Neural progenitor cell (in vitro differentiated cells): ENCODE data around the gene ZNF786. TPM values are rescaled to one million over a fixed set of nuclear protein-coding genes. Genes with fewer than 3 reads are reported as not detected.

Experiments used
- DNase-seq: peaks from one replicate; pipeline ENCODE4 v3.0.0-alpha.2; 2016; ENCODE audit warnings: low spot score
- H2AFZ ChIP-seq: fragments of 200-600 bp; sonication (generic); replicated peaks from 2 replicates; pipeline ENCODE4 v1.6.1; 2016; ENCODE audit warnings: antibody characterized with exemption
- H3F3A ChIP-seq: fragments of 200-600 bp; sonication (generic); 2 replicates; pipeline ENCODE4 v1.6.1; 2016; ENCODE audit warnings: antibody characterized with exemption, low read depth
- H3K27ac ChIP-seq: fragments of 200-600 bp; sonication (generic); 2 replicates; pipeline ENCODE4 v1.5.1; 2016; ENCODE audit warnings: mild to moderate bottlenecking
- H3K27me3 ChIP-seq: fragments of 200-600 bp; sonication (generic); 2 replicates; pipeline ENCODE4 v1.6.1; 2016; ENCODE audit warnings: mild to moderate bottlenecking, moderate library complexity
- H3K36me3 ChIP-seq: fragments of 200-600 bp; sonication (generic); 2 replicates; pipeline ENCODE4 v1.5.1; 2016
- H3K4me1 ChIP-seq: fragments of 200-600 bp; sonication (generic); 2 replicates; pipeline ENCODE4 v1.6.1; 2016; ENCODE audit warnings: mixed run types
- H3K4me2 ChIP-seq: fragments of 200-600 bp; sonication (generic); 2 replicates; pipeline ENCODE4 v1.6.1; 2016
- H3K4me3 ChIP-seq: fragments of 200-600 bp; sonication (generic); 2 replicates; pipeline ENCODE4 v1.5.1; 2016
- H3K79me2 ChIP-seq: fragments of 200-600 bp; sonication (generic); 2 replicates; pipeline ENCODE4 v1.6.1; 2016; ENCODE audit warnings: low read depth
- H3K9ac ChIP-seq: fragments of 200-600 bp; sonication (generic); 2 replicates; pipeline ENCODE4 v1.6.1; 2016
- H3K9me3 ChIP-seq: fragments of 200-600 bp; sonication (generic); 2 replicates; pipeline ENCODE4 v1.5.1; 2016; ENCODE audit warnings: low read depth
- H4K20me1 ChIP-seq: fragments of 200-600 bp; sonication (generic); 2 replicates; pipeline ENCODE4 v1.6.1; 2016; ENCODE audit warnings: low read depth
- H3K27ac Mint-ChIP-seq: 3 replicates; pipeline ENCODE4 v1.8.0; 2021; ENCODE audit warnings: mixed read lengths
- H3K27me3 Mint-ChIP-seq: 2 replicates; pipeline ENCODE4 v1.8.0; 2022; ENCODE audit warnings: low read depth, mild to moderate bottlenecking, inconsistent platforms, moderate library complexity, mixed read lengths; ENCODE audit not compliant: insufficient read depth
- H3K36me3 Mint-ChIP-seq: 3 replicates; pipeline ENCODE4 v1.8.0; 2021; ENCODE audit warnings: mixed read lengths
- H3K4me1 Mint-ChIP-seq: 3 replicates; pipeline ENCODE4 v1.8.0; 2021; ENCODE audit warnings: mixed read lengths
- H3K4me3 Mint-ChIP-seq: 3 replicates; pipeline ENCODE4 v1.8.0; 2021; ENCODE audit warnings: mild to moderate bottlenecking, moderate library complexity, mixed read lengths
- H3K9me3 Mint-ChIP-seq: 3 replicates; pipeline ENCODE4 v1.8.0; 2020; ENCODE audit warnings: mixed read lengths
- EZH2 ChIP-seq: fragments of 200-600 bp; sonication (generic); IDR thresholded peaks from 2 replicates; pipeline ENCODE4 v1.6.1; 2017; ENCODE audit warnings: antibody characterized with exemption, mild to moderate bottlenecking, moderate library complexity
- EZH2phosphoT487 ChIP-seq: fragments of 200-600 bp; sonication (generic); IDR thresholded peaks from 2 replicates; pipeline ENCODE4 v1.6.1; 2017; ENCODE audit warnings: antibody characterized with exemption
- total RNA-seq: library from RNA; depleted of rRNA; stranded (reverse); fragments of >200 nt; gene quantifications from 2 replicates; pipeline ENCODE4 v1.2.3, GENCODE V29; 2015; ENCODE audit warnings: low replicate concordance
- TF ChIP-seq, protein P1 (sequence below): fragments of 200-600 bp; sonication (generic); IDR thresholded peaks from 2 replicates; pipeline ENCODE4 v1.5.1; 2017; ENCODE audit warnings: antibody characterized with exemption, mild to moderate bottlenecking

ZNF786 gene
- total RNA-seq, 1 donor from 2014 or later = 6.3 TPM

DNA sequence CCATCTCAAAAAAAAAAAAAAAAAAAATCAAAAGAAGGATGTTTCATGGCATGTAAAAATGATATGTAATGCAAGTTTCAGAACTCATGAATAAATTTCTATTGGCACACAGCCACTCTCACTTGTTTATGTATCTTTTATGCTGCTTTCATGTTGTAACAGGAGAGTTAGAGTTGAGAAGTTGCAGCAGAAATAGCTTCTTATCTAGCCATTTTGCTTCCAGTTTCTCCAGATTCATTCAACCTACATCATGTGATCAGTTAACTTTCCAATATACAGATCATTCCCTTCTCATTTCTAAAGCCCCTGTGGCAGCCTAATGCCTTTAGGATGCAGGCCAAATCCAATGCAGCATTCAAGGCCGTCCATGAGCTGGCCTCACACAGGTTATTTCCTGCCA lies 30.4 kb downstream of the ZNF786 start:
- no peak overlapping the region for H3K9ac ChIP-seq
- no peaks in the 10 kb centered on the region for H3K4me1 ChIP-seq
- no peaks in the 10 kb centered on the region for H4K20me1 ChIP-seq
- peaks cover 3% of the 10 kb centered on the region for H3K9me3 Mint-ChIP-seq
- H3K36me3 ChIP-seq = no peaks in the 10 kb centered on the region
- no peaks in the 10 kb centered on the region for H3K9me3 ChIP-seq
- H3K27me3 ChIP-seq = no peaks in the 10 kb centered on the region
- no peak overlapping the region for H3K4me2 ChIP-seq
- no peak overlapping the region for H2AFZ ChIP-seq
- H3K27ac Mint-ChIP-seq = peak overlapping the region; percentile 30
- H3F3A ChIP-seq = peaks cover 7% of the 10 kb centered on the region
- no peak overlapping the region for H3K4me3 Mint-ChIP-seq
- no peaks in the 10 kb centered on the region for H3K36me3 Mint-ChIP-seq
- no peaks in the 10 kb centered on the region for H3K27me3 Mint-ChIP-seq
- TF ChIP-seq, protein P1, sequence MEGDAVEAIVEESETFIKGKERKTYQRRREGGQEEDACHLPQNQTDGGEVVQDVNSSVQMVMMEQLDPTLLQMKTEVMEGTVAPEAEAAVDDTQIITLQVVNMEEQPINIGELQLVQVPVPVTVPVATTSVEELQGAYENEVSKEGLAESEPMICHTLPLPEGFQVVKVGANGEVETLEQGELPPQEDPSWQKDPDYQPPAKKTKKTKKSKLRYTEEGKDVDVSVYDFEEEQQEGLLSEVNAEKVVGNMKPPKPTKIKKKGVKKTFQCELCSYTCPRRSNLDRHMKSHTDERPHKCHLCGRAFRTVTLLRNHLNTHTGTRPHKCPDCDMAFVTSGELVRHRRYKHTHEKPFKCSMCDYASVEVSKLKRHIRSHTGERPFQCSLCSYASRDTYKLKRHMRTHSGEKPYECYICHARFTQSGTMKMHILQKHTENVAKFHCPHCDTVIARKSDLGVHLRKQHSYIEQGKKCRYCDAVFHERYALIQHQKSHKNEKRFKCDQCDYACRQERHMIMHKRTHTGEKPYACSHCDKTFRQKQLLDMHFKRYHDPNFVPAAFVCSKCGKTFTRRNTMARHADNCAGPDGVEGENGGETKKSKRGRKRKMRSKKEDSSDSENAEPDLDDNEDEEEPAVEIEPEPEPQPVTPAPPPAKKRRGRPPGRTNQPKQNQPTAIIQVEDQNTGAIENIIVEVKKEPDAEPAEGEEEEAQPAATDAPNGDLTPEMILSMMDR = no peak
- TF ChIP-seq EZH2 (no peak), EZH2phosphoT487 (no peak)
- peaks cover 9% of the 10 kb centered on the region for H3K4me1 Mint-ChIP-seq
- H3K4me3 ChIP-seq = no peak overlapping the region
- H3K79me2 ChIP-seq = no peaks in the 10 kb centered on the region
- H3K27ac ChIP-seq = no peak overlapping the region
- DNase-seq = no peak

DNA sequence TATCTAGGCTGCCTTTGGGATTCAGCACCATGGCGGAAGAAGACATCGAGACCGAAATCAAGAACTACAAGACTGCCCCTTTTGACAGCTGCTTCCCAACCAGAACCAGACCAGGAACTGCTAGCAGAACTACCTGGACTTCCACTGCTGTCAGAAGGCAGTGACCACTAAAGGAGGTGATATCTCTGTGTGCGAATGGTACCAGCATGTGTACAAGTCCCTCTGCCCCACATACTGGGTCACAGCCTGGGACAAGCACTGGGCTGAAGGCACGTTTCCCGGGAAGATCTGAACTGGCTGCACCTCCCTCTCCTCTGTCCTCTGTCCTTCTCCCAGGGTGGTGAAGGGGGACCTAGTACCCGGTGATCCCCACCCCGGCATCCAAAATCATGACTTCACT lies 36.6 kb downstream of the ZNF786 start:
- Histone ChIP-seq H3K36me3 (no peaks in the 10 kb centered on the region), H4K20me1 (no peaks in the 10 kb centered on the region), H3F3A (no peaks in the 10 kb centered on the region), H3K4me2 (no peak overlapping the region), H3K9me3 (no peaks in the 10 kb centered on the region), H3K4me1 (no peaks in the 10 kb centered on the region), H3K27ac (no peak overlapping the region), H3K4me3 (no peak overlapping the region), H3K79me2 (no peaks in the 10 kb centered on the region), H3K27me3 (no peaks in the 10 kb centered on the region), H3K9ac (no peak overlapping the region), H2AFZ (no peak overlapping the region)
- Mint-ChIP-seq H3K27ac (no peak overlapping the region), H3K4me3 (no peak overlapping the region), H3K9me3 (peaks cover 5% of the 10 kb centered on the region), H3K27me3 (peaks cover 3% of the 10 kb centered on the region), H3K36me3 (no peaks in the 10 kb centered on the region), H3K4me1 (no peaks in the 10 kb centered on the region)
- TF ChIP-seq EZH2 (no peak), EZH2phosphoT487 (no peak)
- TF ChIP-seq, protein P1 = no peak
- no peak for DNase-seq

DNA sequence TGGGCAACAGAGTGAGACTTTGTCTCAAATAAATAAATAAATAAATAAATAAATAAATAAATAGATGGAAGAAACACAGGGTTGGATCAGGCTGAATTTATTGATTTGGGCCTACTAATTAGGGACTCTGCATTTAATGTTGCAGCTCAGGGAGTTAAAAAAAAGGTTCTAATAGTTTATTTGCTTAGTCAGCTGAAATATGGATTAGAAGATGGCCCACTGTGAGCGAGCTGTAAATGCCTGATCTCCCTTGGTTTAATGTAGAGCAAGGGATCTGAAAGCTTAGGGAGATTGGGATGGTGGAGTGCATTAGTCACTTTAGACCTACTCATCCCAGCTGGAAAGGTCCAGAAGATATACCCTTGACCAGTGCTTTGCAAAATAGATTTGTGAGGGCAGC lies 37.1 kb downstream of the ZNF786 start:
- peaks cover 3% of the 10 kb centered on the region for H3K27me3 Mint-ChIP-seq
- Histone ChIP-seq H3K4me1 (no peaks in the 10 kb centered on the region), H3K9ac (no peak overlapping the region), H3K27ac (no peak overlapping the region), H3K27me3 (no peaks in the 10 kb centered on the region), H3K4me2 (no peak overlapping the region), H3K4me3 (no peak overlapping the region), H3K79me2 (no peaks in the 10 kb centered on the region), H3K9me3 (no peaks in the 10 kb centered on the region), H4K20me1 (no peaks in the 10 kb centered on the region), H3F3A (no peaks in the 10 kb centered on the region), H2AFZ (no peak overlapping the region), H3K36me3 (no peaks in the 10 kb centered on the region)
- no peak overlapping the region for H3K27ac Mint-ChIP-seq
- TF ChIP-seq EZH2 (no peak), EZH2phosphoT487 (no peak)
- TF ChIP-seq, protein P1 = no peak
- peaks cover 5% of the 10 kb centered on the region for H3K9me3 Mint-ChIP-seq
- no peaks in the 10 kb centered on the region for H3K4me1 Mint-ChIP-seq
- no peak overlapping the region for H3K4me3 Mint-ChIP-seq
- DNase-seq = no peak
- no peaks in the 10 kb centered on the region for H3K36me3 Mint-ChIP-seq

DNA sequence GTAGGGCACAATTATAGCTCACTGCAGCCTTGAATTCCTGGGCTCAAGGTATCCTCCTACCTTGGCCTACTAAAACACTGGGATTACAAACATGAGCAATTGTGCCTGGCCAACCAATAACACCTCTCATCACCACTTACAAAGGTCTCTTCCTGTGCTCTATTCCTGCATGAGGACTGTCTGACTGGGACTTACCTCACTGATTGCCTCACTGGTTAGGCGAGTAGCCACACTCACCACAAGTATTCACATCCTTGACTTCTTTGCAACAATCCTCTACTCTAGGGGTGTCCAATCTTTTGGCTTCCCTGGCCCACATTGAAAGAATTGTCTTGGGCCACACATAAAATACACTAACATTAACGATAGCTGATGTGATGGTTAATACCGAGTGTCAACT lies 39.6 kb downstream of the ZNF786 start:
- no peak for DNase-seq
- Histone ChIP-seq H2AFZ (no peak overlapping the region), H3K9ac (no peak overlapping the region), H3K27me3 (no peaks in the 10 kb centered on the region), H4K20me1 (no peaks in the 10 kb centered on the region), H3K79me2 (no peaks in the 10 kb centered on the region), H3K27ac (no peak overlapping the region), H3K4me1 (no peaks in the 10 kb centered on the region), H3K9me3 (no peaks in the 10 kb centered on the region), H3K4me2 (no peak overlapping the region), H3K4me3 (no peak overlapping the region), H3F3A (no peaks in the 10 kb centered on the region), H3K36me3 (no peaks in the 10 kb centered on the region)
- peaks cover 2% of the 10 kb centered on the region for H3K9me3 Mint-ChIP-seq
- TF ChIP-seq, protein P1 = no peak
- TF ChIP-seq EZH2 = no peak
- no peak for TF ChIP-seq EZH2phosphoT487
- no peak overlapping the region for H3K27ac Mint-ChIP-seq
- H3K36me3 Mint-ChIP-seq = no peaks in the 10 kb centered on the region
- H3K4me1 Mint-ChIP-seq = no peaks in the 10 kb centered on the region
- H3K4me3 Mint-ChIP-seq = no peak overlapping the region
- peaks cover 3% of the 10 kb centered on the region for H3K27me3 Mint-ChIP-seq
